SK-N-SH (cell line): ENCODE measurements around the gene LGR6. TPM values are rescaled to one million over a fixed set of nuclear protein-coding genes. Genes with fewer than 3 reads are reported as not detected.

Experiments used
- CTCF ChIA-PET: fragments of 300-600, 350-600 bp; formaldehyde crosslinking; extraction: SDS; loops from one replicate; lab custom pipeline; 2021; lab: Yijun Ruan, JAX
- POLR2A ChIA-PET: fragments of 350-600 bp; sonication (Branson Sonifier 250); formaldehyde crosslinking; extraction: SDS; loops from one replicate; lab custom pipeline; 2020; ENCODE audit warnings: antibody characterized with exemption, inconsistent platforms; lab: Yijun Ruan, JAX
- DNase-seq: peaks from one replicate; pipeline ENCODE4 v3.0.0; 2012
- H2AFZ ChIP-seq: fragments of 200-600 bp; sonication (generic); 2 replicates; pipeline ENCODE4 v1.8.1; 2016; ENCODE audit warnings: antibody characterized with exemption, mild to moderate bottlenecking, low read depth
- H3F3A ChIP-seq: fragments of 200-600 bp; sonication (generic); replicated peaks from 2 replicates; pipeline ENCODE3; 2016; ENCODE audit warnings: antibody characterized with exemption, mild to moderate bottlenecking; ENCODE audit not compliant: insufficient read depth
- H3K27ac ChIP-seq, 2 experiments: fragments of 200-500 bp in 1 of 2; fragments of 200-600 bp in 1 of 2; sonication (Bioruptor generic) in 1 of 2; sonication (generic), shearing (Covaris generic) in 1 of 2; 2 replicates each; pipeline versions ENCODE4 v1.5.1 to v1.6.1; 2014 to 2016; ENCODE audit warnings: low read depth in 2 of 2, inconsistent platforms in 1 of 2, low read length in 1 of 2, mild to moderate bottlenecking in 1 of 2, mixed read lengths in 1 of 2
- H3K27me3 ChIP-seq: fragments of 200-600 bp; sonication (generic), shearing (Covaris generic); 2 replicates; pipeline ENCODE4 v1.6.1; 2016; ENCODE audit warnings: mixed run types; ENCODE audit not compliant: insufficient read depth
- H3K36me3 ChIP-seq, 2 experiments: fragments of 200-500 bp in 1 of 2; fragments of 200-600 bp in 1 of 2; sonication (Bioruptor generic) in 1 of 2; sonication (generic) in 1 of 2; replicated peaks in 1 of 2; 2 replicates each; pipeline versions ENCODE3 to v1.5.1; 2014 to 2016; ENCODE audit warnings: low read length in 1 of 2, mild to moderate bottlenecking in 1 of 2; ENCODE audit not compliant: insufficient read depth in 2 of 2, control insufficient read depth in 1 of 2
- H3K4me1 ChIP-seq, 2 experiments: fragments of 200-500 bp in 1 of 2; fragments of 200-600 bp in 1 of 2; sonication (Bioruptor generic) in 1 of 2; sonication (generic), shearing (Covaris generic) in 1 of 2; 2 replicates each; pipeline versions ENCODE4 v1.5.1 to v1.6.1; 2014 to 2016; ENCODE audit warnings: low read depth in 1 of 2, low read length in 1 of 2, mixed run types in 1 of 2; ENCODE audit not compliant: insufficient read depth in 2 of 2, control insufficient read depth in 1 of 2
- H3K4me2 ChIP-seq: fragments of 200-600 bp; sonication (generic), shearing (Covaris generic); 2 replicates; pipeline ENCODE4 v1.6.1; 2017; ENCODE audit warnings: mixed run types
- H3K4me3 ChIP-seq, 2 experiments: fragments of 200-500 bp in 1 of 2; fragments of 200-600 bp in 1 of 2; sonication (Bioruptor generic) in 1 of 2; sonication (generic), shearing (Covaris generic) in 1 of 2; 2 replicates each; pipeline versions ENCODE4 v1.5.1 to v1.8.1; 2014 to 2016; ENCODE audit warnings: low read depth in 2 of 2, inconsistent platforms in 1 of 2, low read length in 1 of 2, mild to moderate bottlenecking in 1 of 2, mixed read lengths in 1 of 2, moderate library complexity in 1 of 2
- H3K79me2 ChIP-seq: fragments of 200-600 bp; sonication (generic); 2 replicates; pipeline ENCODE4 v1.8.1; 2017; ENCODE audit warnings: mild to moderate bottlenecking; ENCODE audit not compliant: insufficient read depth
- H3K9ac ChIP-seq: fragments of 200-600 bp; sonication (generic); 2 replicates; pipeline ENCODE4 v1.6.1; 2017; ENCODE audit warnings: mixed run types
- H3K9me2 ChIP-seq: fragments of 200-600 bp; sonication (generic); 2 replicates; pipeline ENCODE4 v1.6.1; 2017; ENCODE audit warnings: mixed run types
- H3K9me3 ChIP-seq: fragments of 200-600 bp; sonication (generic); 2 replicates; pipeline ENCODE4 v1.6.1; 2017; ENCODE audit warnings: mixed run types, mild to moderate bottlenecking, moderate library complexity
- H4K20me1 ChIP-seq: fragments of 200-600 bp; sonication (generic); 2 replicates; pipeline ENCODE4 v1.6.1; 2017; ENCODE audit warnings: mild to moderate bottlenecking, mixed run types; ENCODE audit not compliant: insufficient read depth
- CTCF ChIP-seq: fragments of 200-600 bp; sonication (generic); IDR thresholded peaks from 2 replicates; pipeline ENCODE4 v1.6.1; 2017; ENCODE audit warnings: antibody characterized with exemption, mild to moderate bottlenecking, moderate library complexity
- ELF1 ChIP-seq: IDR thresholded peaks from 2 replicates; pipeline ENCODE4 v1.4.0; 2012
- EP300 ChIP-seq, 2 experiments: IDR thresholded peaks; 2 replicates each; pipeline versions ENCODE4 v1.4.0 to v1.6.1; 2012; ENCODE audit warnings: borderline replicate concordance in 1 of 2, low read depth in 1 of 2, low read length in 1 of 2
- EZH2phosphoT487 ChIP-seq: fragments of 200-600 bp; sonication (generic); IDR thresholded peaks from 2 replicates; pipeline ENCODE4 v1.6.1; 2017; ENCODE audit warnings: low read depth, mixed run types, mild to moderate bottlenecking, antibody characterized with exemption, moderate library complexity, borderline replicate concordance
- FOSL2 ChIP-seq: IDR thresholded peaks from 2 replicates; pipeline ENCODE4 v1.4.0; 2012; ENCODE audit warnings: low read depth, mild to moderate bottlenecking, moderate library complexity, borderline replicate concordance
- FOXJ3 ChIP-seq: sonication (generic); formaldehyde crosslinking; IDR thresholded peaks from 2 replicates; pipeline ENCODE4 v1.5.1; 2020; ENCODE audit warnings: mild to moderate bottlenecking, missing genetic modification reagents
- FOXM1 ChIP-seq: IDR thresholded peaks from 2 replicates; pipeline ENCODE4 v1.4.0; 2012; ENCODE audit warnings: low read depth, mild to moderate bottlenecking
- GABPA ChIP-seq: IDR thresholded peaks from 2 replicates; pipeline ENCODE4 v1.4.0; 2012; ENCODE audit warnings: low read depth, mild to moderate bottlenecking
- GATA2 ChIP-seq: sonication (generic); formaldehyde crosslinking; IDR thresholded peaks from 2 replicates; pipeline ENCODE4 v1.5.0; 2020; ENCODE audit warnings: mild to moderate bottlenecking, missing genetic modification reagents
- MAX ChIP-seq: IDR thresholded peaks from 2 replicates; pipeline ENCODE4 v1.4.0; 2012; ENCODE audit warnings: low read depth
- MEF2A ChIP-seq: IDR thresholded peaks from 2 replicates; pipeline ENCODE4 v1.4.0; 2012; ENCODE audit warnings: low read depth, borderline replicate concordance
- MXI1 ChIP-seq: IDR thresholded peaks from 2 replicates; pipeline ENCODE4 v1.6.1; 2012; ENCODE audit warnings: mild to moderate bottlenecking, low read depth, low read length, improper control_type of control experiment
- POLR2AphosphoS5 ChIP-seq: IDR thresholded peaks from 2 replicates; pipeline ENCODE4 v1.6.1; 2012; ENCODE audit warnings: low read depth, low read length
- RAD21 ChIP-seq: IDR thresholded peaks from 2 replicates; pipeline ENCODE4 v1.6.1; 2012; ENCODE audit warnings: mild to moderate bottlenecking, low read length
- RCOR1 ChIP-seq: fragments of 150-350 bp; IDR thresholded peaks from 2 replicates; pipeline ENCODE4 v1.6.1; 2017; ENCODE audit warnings: antibody characterized with exemption, low read length
- RXRA ChIP-seq: IDR thresholded peaks from 2 replicates; pipeline ENCODE4 v1.4.0; 2012; ENCODE audit warnings: low read depth, mild to moderate bottlenecking, borderline replicate concordance
- SIN3A ChIP-seq: IDR thresholded peaks from 2 replicates; pipeline ENCODE4 v1.6.1; 2012; ENCODE audit warnings: low read depth, mild to moderate bottlenecking, low read length, moderate library complexity, borderline replicate concordance
- SMC3 ChIP-seq: IDR thresholded peaks from 2 replicates; pipeline ENCODE4 v1.6.1; 2012; ENCODE audit warnings: low read depth, low read length, improper control_type of control experiment
- TAF1 ChIP-seq: IDR thresholded peaks from 2 replicates; pipeline ENCODE4 v1.6.1; 2012; ENCODE audit warnings: low read depth, mild to moderate bottlenecking, low read length, moderate library complexity, borderline replicate concordance
- TCF12 ChIP-seq: IDR thresholded peaks from 2 replicates; pipeline ENCODE4 v1.4.0; 2012
- TEAD4 ChIP-seq: IDR thresholded peaks from 2 replicates; pipeline ENCODE4 v1.4.0; 2012; ENCODE audit warnings: mild to moderate bottlenecking, borderline replicate concordance; ENCODE audit not compliant: insufficient read depth
- YY1 ChIP-seq: IDR thresholded peaks from 2 replicates; pipeline ENCODE4 v1.4.0; 2012; ENCODE audit warnings: low read depth, mild to moderate bottlenecking
- WGBS: methylation state at CpG from one replicate; pipeline ENCODE4 v1.1.6; 2017; ENCODE audit warnings: low lambda C conversion rate; 5-methylcytosine and 5-hydroxymethylcytosine counted together
- polyA plus RNA-seq, 3 experiments: library from polyadenylated mRNA; depleted of rRNA; stranded (reverse); fragments of >200 nt; gene quantifications; 2 replicates each; pipeline ENCODE4 v1.2.3, GENCODE V29; 2012
- TF ChIP-seq, protein P1 (sequence below): IDR thresholded peaks from 2 replicates; pipeline ENCODE4 v1.4.0; 2012; ENCODE audit warnings: low read depth, borderline replicate concordance
- TF ChIP-seq, protein P2 (sequence below): fragments of 150-350 bp; IDR thresholded peaks from 2 replicates; pipeline ENCODE4 v1.6.1; 2016; ENCODE audit warnings: mild to moderate bottlenecking, low read depth, low read length

The LGR6 gene
- polyA plus RNA-seq, 1 of the 3 experiments (the other 2 are of a cell fraction) = 0.03 TPM

GRCh38 chr1:202154766-202155477 lies 38.7 kb upstream of the LGR6 start:
- no peaks in the 10 kb centered on the region for H3K9me3 ChIP-seq
- no peaks in the 10 kb centered on the region for H3K79me2 ChIP-seq
- no peak for TF ChIP-seq FOXM1
- no peak for TF ChIP-seq EZH2phosphoT487
- peak; percentile 57 for TF ChIP-seq RAD21
- TF ChIP-seq GATA2 = no peak
- TF ChIP-seq RCOR1 = no peak
- no peak for TF ChIP-seq TCF12
- no peak for TF ChIP-seq SIN3A
- no peak for TF ChIP-seq RXRA
- 0 out of 2 replicates have a peak, but pooled peaks have one; percentile 41 for TF ChIP-seq MXI1
- TF ChIP-seq SMC3 = no peak
- TF ChIP-seq MEF2A = no peak
- TF ChIP-seq FOSL2 = no peak
- TF ChIP-seq TEAD4 = no peak
- peak; percentile 56 for TF ChIP-seq CTCF
- TF ChIP-seq FOXJ3 (CRISPR knock-in tag) = no peak
- no peak for TF ChIP-seq POLR2AphosphoS5
- H3K27me3 ChIP-seq = no peaks in the 10 kb centered on the region
- H3K4me2 ChIP-seq = 0 out of 2 replicates have a peak overlapping the region, but pooled peaks have one; percentile 33
- H3K27ac ChIP-seq = peak overlapping the region in 1 of 2 experiments; percentile 77; a peak in 2 of 4 replicates
- H3K9me2 ChIP-seq = no peaks in the 10 kb centered on the region
- no peak overlapping the region for H3K9ac ChIP-seq
- WGBS = 38% methylated on average over 11 of the region's 11 CpGs
- no peak overlapping the region for H2AFZ ChIP-seq
- peaks cover 7% of the 10 kb centered on the region for H3F3A ChIP-seq
- no peaks in the 10 kb centered on the region for H4K20me1 ChIP-seq
- DNase-seq = peak; percentile 62
- ChIA-PET CTCF (interaction anchor here (0.6 to 3.2 kb wide), 22 partner anchors 8 to 1545 kb away, joined by 3 to 20 read pairs (median 6); partner anchors contain the start of gene LGR6), POLR2A (no interaction called here)
- H3K4me1 ChIP-seq = peaks cover 9 to 25% of the 10 kb centered on the region in 2 experiments; a peak in 1 of 4 replicates
- no peak overlapping the region for H3K4me3 ChIP-seq
- H3K36me3 ChIP-seq = no peaks in the 10 kb centered on the region

- ChIA-PET CTCF (interaction anchor here (0.6 to 3.2 kb wide), 20 partner anchors 8 to 1544 kb away, joined by 3 to 20 read pairs (median 6); partner anchors contain the start of gene LGR6), POLR2A (no interaction called here)
- Histone ChIP-seq H3F3A (peaks cover 7% of the 10 kb centered on the region), H3K36me3 (no peaks in the 10 kb centered on the region), H2AFZ (no peak overlapping the region), H3K79me2 (no peaks in the 10 kb centered on the region), H3K4me1 (peaks cover 9 to 25% of the 10 kb centered on the region in 2 experiments; a peak in 1 of 4 replicates), H3K4me2 (0 out of 2 replicates have a peak overlapping the region, but pooled peaks have one; percentile 33), H3K9me3 (no peaks in the 10 kb centered on the region), H3K9me2 (no peaks in the 10 kb centered on the region), H3K9ac (no peak overlapping the region), H3K27me3 (no peaks in the 10 kb centered on the region), H3K27ac (peak overlapping the region in 1 of 2 experiments; percentile 77; a peak in 2 of 4 replicates), H3K4me3 (no peak overlapping the region), H4K20me1 (no peaks in the 10 kb centered on the region)
- WGBS = 25% methylated on average over 8 of the region's 8 CpGs
- DNase-seq = peak; percentile 85
- no peak for TF ChIP-seq EZH2phosphoT487
- TF ChIP-seq FOXM1 = no peak
- TF ChIP-seq TAF1 = no peak
- TF ChIP-seq, protein P1, sequence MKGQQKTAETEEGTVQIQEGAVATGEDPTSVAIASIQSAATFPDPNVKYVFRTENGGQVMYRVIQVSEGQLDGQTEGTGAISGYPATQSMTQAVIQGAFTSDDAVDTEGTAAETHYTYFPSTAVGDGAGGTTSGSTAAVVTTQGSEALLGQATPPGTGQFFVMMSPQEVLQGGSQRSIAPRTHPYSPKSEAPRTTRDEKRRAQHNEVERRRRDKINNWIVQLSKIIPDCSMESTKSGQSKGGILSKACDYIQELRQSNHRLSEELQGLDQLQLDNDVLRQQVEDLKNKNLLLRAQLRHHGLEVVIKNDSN = no peak
- no peak for TF ChIP-seq MEF2A
- TF ChIP-seq POLR2AphosphoS5 = no peak
- TF ChIP-seq MAX = no peak
- peak; percentile 87 for TF ChIP-seq RCOR1
- peak in 1 of 2 experiments; percentile 64; a peak in 1 of 4 replicates for TF ChIP-seq EP300 (IDR thresholded peaks at IDR 0.05; ENCODE audit: borderline replicate concordance in 1 of 2, low read depth in 1 of 2, low read length in 1 of 2)
- TF ChIP-seq YY1 = no peak
- TF ChIP-seq GABPA = no peak
- TF ChIP-seq ELF1 = no peak
- TF ChIP-seq FOXJ3 (CRISPR knock-in tag) = 0 out of 2 replicates have a peak, but pooled peaks have one; percentile 51
- TF ChIP-seq TEAD4 = no peak
- TF ChIP-seq, protein P2, sequence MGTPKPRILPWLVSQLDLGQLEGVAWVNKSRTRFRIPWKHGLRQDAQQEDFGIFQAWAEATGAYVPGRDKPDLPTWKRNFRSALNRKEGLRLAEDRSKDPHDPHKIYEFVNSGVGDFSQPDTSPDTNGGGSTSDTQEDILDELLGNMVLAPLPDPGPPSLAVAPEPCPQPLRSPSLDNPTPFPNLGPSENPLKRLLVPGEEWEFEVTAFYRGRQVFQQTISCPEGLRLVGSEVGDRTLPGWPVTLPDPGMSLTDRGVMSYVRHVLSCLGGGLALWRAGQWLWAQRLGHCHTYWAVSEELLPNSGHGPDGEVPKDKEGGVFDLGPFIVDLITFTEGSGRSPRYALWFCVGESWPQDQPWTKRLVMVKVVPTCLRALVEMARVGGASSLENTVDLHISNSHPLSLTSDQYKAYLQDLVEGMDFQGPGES = no peak
These were observed 38.0 kb upstream of the LGR6 start for GRCh38 chr1:202155478-202156021.
